ENCODE measurements around the gene UBE2J2. TPM values are rescaled to one million over a fixed set of nuclear protein-coding genes. Genes with fewer than 3 reads are reported as not detected.

UBE2J2 gene
- polyA plus RNA-seq, 2 of the 4 experiments (the other 2 are of a cell fraction) = 21.2 to 36.2 TPM

DNA sequence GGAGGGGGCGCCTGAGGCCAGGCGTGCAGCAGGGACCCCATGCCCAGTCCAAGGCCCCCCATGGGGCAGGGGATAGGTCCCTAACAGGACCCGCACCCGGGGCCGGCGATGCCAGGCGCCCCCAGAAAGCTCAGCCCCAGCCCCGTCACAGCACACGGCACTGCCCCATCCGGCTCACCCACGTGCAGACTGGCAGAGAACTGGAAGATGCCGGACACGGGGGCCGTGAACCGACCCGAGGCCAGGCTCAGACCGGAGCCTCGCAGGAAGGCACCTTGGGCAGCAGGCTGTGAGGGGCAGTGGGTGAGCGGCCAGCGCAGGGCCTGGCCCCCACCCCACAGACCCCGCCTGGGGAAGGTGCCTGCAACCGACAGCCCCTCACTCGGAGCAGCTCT is 30.4 kb downstream of the UBE2J2 start:
- WGBS (ENCODE audit: missing lambda C conversion rate) = 91% methylated on average over 11 of the region's 23 CpGs
- peaks cover 21% of the 10 kb centered on the region; the same call in 2 of the 3 replicates for H3K4me1 ChIP-seq
- no peak overlapping the region for H3K27ac ChIP-seq
- no peak overlapping the region for H3K4me3 ChIP-seq
- no peak overlapping the region for H3K4me2 ChIP-seq
- no peaks in the 10 kb centered on the region for H3K9me3 ChIP-seq
- DNase-seq (ENCODE audit: low read depth in 1 of 2, low spot score in 1 of 2) (no peak), ATAC-seq (no peak), FAIRE-seq (no peak)
- TF ChIP-seq HOXA7 (CRISPR knock-in tag; IDR thresholded peaks at IDR 0.05) = no peak
- TF ChIP-seq RAD21 (conservative IDR thresholded peaks at IDR 0.05 in 1 of 2, IDR thresholded peaks at IDR 0.05 in 1 of 2) = no peak
- no peak for TF ChIP-seq RNF2 (IDR thresholded peaks at IDR 0.05; ENCODE audit: borderline replicate concordance, low read depth)
- TF ChIP-seq, protein P1, sequence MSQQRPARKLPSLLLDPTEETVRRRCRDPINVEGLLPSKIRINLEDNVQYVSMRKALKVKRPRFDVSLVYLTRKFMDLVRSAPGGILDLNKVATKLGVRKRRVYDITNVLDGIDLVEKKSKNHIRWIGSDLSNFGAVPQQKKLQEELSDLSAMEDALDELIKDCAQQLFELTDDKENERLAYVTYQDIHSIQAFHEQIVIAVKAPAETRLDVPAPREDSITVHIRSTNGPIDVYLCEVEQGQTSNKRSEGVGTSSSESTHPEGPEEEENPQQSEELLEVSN (IDR thresholded peaks at IDR 0.05; ENCODE audit: borderline replicate concordance, low read depth) = no peak
- no peak for TF ChIP-seq MYC (IDR thresholded peaks at IDR 0.05; ENCODE audit: borderline replicate concordance, low read length)
- no peak for TF ChIP-seq PHF8 (IDR thresholded peaks at IDR 0.05; ENCODE audit: borderline replicate concordance, low read depth)
- TF ChIP-seq BHLHE40 (IDR thresholded peaks at IDR 0.05; ENCODE audit: low read depth, low read length) = no peak
- no peak for TF ChIP-seq ZSCAN20 (CRISPR knock-in tag; IDR thresholded peaks at IDR 0.05)
- TF ChIP-seq POLR2AphosphoS2 (conservative IDR thresholded peaks at IDR 0.05; ENCODE audit: low read length) = no peak
- no peak for TF ChIP-seq EHF (CRISPR knock-in tag; IDR thresholded peaks at IDR 0.05)
- TF ChIP-seq, protein P2, sequence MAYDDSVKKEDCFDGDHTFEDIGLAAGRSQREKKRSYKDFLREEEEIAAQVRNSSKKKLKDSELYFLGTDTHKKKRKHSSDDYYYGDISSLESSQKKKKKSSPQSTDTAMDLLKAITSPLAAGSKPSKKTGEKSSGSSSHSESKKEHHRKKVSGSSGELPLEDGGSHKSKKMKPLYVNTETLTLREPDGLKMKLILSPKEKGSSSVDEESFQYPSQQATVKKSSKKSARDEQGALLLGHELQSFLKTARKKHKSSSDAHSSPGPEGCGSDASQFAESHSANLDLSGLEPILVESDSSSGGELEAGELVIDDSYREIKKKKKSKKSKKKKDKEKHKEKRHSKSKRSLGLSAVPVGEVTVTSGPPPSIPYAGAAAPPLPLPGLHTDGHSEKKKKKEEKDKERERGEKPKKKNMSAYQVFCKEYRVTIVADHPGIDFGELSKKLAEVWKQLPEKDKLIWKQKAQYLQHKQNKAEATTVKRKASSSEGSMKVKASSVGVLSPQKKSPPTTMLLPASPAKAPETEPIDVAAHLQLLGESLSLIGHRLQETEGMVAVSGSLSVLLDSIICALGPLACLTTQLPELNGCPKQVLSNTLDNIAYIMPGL (CRISPR knock-in tag; IDR thresholded peaks at IDR 0.05; ENCODE audit: borderline replicate concordance) = no peak
- TF ChIP-seq NR3C1 (IDR thresholded peaks at IDR 0.05) = no peak
- TF ChIP-seq, protein P3, sequence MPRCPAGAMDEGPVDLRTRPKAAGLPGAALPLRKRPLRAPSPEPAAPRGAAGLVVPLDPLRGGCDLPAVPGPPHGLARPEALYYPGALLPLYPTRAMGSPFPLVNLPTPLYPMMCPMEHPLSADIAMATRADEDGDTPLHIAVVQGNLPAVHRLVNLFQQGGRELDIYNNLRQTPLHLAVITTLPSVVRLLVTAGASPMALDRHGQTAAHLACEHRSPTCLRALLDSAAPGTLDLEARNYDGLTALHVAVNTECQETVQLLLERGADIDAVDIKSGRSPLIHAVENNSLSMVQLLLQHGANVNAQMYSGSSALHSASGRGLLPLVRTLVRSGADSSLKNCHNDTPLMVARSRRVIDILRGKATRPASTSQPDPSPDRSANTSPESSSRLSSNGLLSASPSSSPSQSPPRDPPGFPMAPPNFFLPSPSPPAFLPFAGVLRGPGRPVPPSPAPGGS (IDR thresholded peaks at IDR 0.05) = no peak
- TF ChIP-seq KDM5A (IDR thresholded peaks at IDR 0.05) = no peak
- no peak for TF ChIP-seq ESRRA (IDR thresholded peaks at IDR 0.05; ENCODE audit: borderline replicate concordance, low read length)
- no peak for TF ChIP-seq FOXS1 (CRISPR knock-in tag; IDR thresholded peaks at IDR 0.05)
- TF ChIP-seq MAZ (IDR thresholded peaks at IDR 0.05; ENCODE audit: borderline replicate concordance, low read depth, low read length) = no peak
- TF ChIP-seq GATA3 (IDR thresholded peaks at IDR 0.05; ENCODE audit: borderline replicate concordance) = no peak
- no peak for TF ChIP-seq FOSL2 (IDR thresholded peaks at IDR 0.05)
- TF ChIP-seq FOSL2 (CRISPR knock-in tag; IDR thresholded peaks at IDR 0.05) = no peak
- CTCF ChIA-PET = interaction anchor here (1.4 to 2.2 kb wide), 2 partner anchors 49 to 62 kb away, joined by 3 to 7 read pairs; no protein-coding TSS in a partner anchor
- POLR2A ChIA-PET = no interaction called here

DNA sequence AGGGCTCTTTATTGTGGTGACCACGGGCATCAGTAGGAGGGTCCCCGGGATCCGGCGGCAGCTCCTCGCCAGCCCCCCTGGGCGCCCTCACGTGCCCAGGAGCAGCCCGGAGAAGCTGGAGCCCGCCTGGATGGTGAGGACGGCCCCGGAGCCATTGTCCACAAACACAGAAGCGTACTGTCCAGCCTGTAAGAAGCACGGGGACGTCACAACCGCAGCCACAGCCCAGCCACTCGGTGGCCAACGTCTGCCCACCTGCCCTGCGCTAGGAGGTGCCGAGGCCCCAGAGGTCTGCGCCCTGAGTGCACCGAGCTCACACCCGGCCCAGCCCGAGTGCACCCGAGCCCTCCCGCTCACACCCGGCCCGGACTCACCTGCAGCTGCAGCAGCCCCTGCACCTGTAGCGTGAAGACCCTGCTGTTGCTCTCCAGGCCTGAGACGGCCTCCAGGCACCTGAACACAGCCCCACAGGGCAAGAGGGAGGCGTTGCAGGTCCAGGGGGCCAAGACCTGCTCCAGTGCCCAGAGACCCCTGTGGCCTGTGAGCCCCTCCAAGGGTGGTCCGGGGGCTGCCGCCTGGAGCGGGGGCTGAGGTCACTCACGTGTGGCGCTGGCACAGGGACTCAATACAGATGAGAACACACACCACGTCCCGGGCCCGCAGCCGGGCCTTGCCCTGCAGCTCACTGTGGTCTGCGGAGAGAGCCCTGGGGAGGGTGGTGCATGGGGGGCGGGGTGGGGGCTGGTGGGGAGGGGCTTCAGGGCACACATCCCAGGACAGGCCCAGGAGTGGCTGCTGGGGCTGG is 31.0 kb downstream of the UBE2J2 start:
- ChIA-PET POLR2A (no interaction called here), CTCF (interaction anchor here (1.4 to 9.4 kb wide), 3 partner anchors 49 to 121 kb away, joined by 3 to 46 read pairs (median 7); no protein-coding TSS in a partner anchor)
- FAIRE-seq (no peak), ATAC-seq (no peak), DNase-seq (ENCODE audit: low read depth in 1 of 2, low spot score in 1 of 2) (no peak)
- Histone ChIP-seq H3K4me3 (no peak overlapping the region), H3K9me3 (no peaks in the 10 kb centered on the region), H3K4me1 (peaks cover 27% of the 10 kb centered on the region; the same call in 2 of the 3 replicates), H3K27ac (no peak overlapping the region), H3K4me2 (no peak overlapping the region)
- TF ChIP-seq, protein P4, sequence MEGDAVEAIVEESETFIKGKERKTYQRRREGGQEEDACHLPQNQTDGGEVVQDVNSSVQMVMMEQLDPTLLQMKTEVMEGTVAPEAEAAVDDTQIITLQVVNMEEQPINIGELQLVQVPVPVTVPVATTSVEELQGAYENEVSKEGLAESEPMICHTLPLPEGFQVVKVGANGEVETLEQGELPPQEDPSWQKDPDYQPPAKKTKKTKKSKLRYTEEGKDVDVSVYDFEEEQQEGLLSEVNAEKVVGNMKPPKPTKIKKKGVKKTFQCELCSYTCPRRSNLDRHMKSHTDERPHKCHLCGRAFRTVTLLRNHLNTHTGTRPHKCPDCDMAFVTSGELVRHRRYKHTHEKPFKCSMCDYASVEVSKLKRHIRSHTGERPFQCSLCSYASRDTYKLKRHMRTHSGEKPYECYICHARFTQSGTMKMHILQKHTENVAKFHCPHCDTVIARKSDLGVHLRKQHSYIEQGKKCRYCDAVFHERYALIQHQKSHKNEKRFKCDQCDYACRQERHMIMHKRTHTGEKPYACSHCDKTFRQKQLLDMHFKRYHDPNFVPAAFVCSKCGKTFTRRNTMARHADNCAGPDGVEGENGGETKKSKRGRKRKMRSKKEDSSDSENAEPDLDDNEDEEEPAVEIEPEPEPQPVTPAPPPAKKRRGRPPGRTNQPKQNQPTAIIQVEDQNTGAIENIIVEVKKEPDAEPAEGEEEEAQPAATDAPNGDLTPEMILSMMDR (IDR thresholded peaks at IDR 0.05) = no peak
- no peak for TF ChIP-seq RCOR1 (IDR thresholded peaks at IDR 0.05; ENCODE audit: low read depth, low read length)
- no peak for TF ChIP-seq KDM5A (IDR thresholded peaks at IDR 0.05)
- TF ChIP-seq ESRRA (IDR thresholded peaks at IDR 0.05; ENCODE audit: borderline replicate concordance, low read length) = no peak
- no peak for TF ChIP-seq RNF2 (IDR thresholded peaks at IDR 0.05; ENCODE audit: borderline replicate concordance, low read depth)
- TF ChIP-seq, protein P5, sequence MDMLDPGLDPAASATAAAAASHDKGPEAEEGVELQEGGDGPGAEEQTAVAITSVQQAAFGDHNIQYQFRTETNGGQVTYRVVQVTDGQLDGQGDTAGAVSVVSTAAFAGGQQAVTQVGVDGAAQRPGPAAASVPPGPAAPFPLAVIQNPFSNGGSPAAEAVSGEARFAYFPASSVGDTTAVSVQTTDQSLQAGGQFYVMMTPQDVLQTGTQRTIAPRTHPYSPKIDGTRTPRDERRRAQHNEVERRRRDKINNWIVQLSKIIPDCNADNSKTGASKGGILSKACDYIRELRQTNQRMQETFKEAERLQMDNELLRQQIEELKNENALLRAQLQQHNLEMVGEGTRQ (IDR thresholded peaks at IDR 0.05) = no peak
- no peak for TF ChIP-seq HEYL (CRISPR knock-in tag; IDR thresholded peaks at IDR 0.05)
- no peak for TF ChIP-seq CHD4 (IDR thresholded peaks at IDR 0.05; ENCODE audit: borderline replicate concordance)
- no peak for TF ChIP-seq RAD21 (conservative IDR thresholded peaks at IDR 0.05 in 1 of 2, IDR thresholded peaks at IDR 0.05 in 1 of 2)
- no peak for TF ChIP-seq CBX2 (IDR thresholded peaks at IDR 0.05; ENCODE audit: borderline replicate concordance, low read depth)
- TF ChIP-seq, protein P6, sequence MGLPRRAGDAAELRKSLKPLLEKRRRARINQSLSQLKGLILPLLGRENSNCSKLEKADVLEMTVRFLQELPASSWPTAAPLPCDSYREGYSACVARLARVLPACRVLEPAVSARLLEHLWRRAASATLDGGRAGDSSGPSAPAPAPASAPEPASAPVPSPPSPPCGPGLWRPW (IDR thresholded peaks at IDR 0.05) = no peak
- TF ChIP-seq MAZ (IDR thresholded peaks at IDR 0.05; ENCODE audit: borderline replicate concordance, low read depth, low read length) = no peak
- no peak for TF ChIP-seq NR3C1 (IDR thresholded peaks at IDR 0.05)
- no peak for TF ChIP-seq PHF8 (IDR thresholded peaks at IDR 0.05; ENCODE audit: borderline replicate concordance, low read depth)
- no peak for TF ChIP-seq GATA3 (IDR thresholded peaks at IDR 0.05; ENCODE audit: borderline replicate concordance)
- no peak for TF ChIP-seq RARB (CRISPR knock-in tag; IDR thresholded peaks at IDR 0.05)
- 91% methylated on average over 6 of the region's 41 CpGs for WGBS (ENCODE audit: missing lambda C conversion rate)
